Endothelial cell of umbilical vein (primary cell): ENCODE measurements around the gene IRF2. TPM values are rescaled to one million over a fixed set of nuclear protein-coding genes. Genes with fewer than 3 reads are reported as not detected.

ENCODE experiments used
- BruUV-seq: library from RNA; stranded (reverse); fragments of 400-500 nt; replicated peaks from 2 replicates; lab custom pipeline; 2021; lab: Mats Ljungman, UMichigan
- CTCF ChIA-PET: fragments of 300-600, 350-600 bp; sonication (Branson Sonifier 250); formaldehyde crosslinking; loops from one replicate; lab custom pipeline; 2021; ENCODE audit warnings: antibody characterized with exemption, inconsistent platforms; lab: Charles Lee
- POLR2A ChIA-PET: fragments of 300-600, 350-600 bp; sonication (Branson Sonifier 250); formaldehyde crosslinking; loops from one replicate; lab custom pipeline; 2021; ENCODE audit warnings: antibody characterized with exemption, inconsistent platforms; lab: Charles Lee
- DNase-seq: peaks from one replicate; pipeline ENCODE4 v3.0.0-alpha.2; 2011; ENCODE audit warnings: low read depth, low spot score
- FAIRE-seq: peaks from 2 replicates; lab custom pipeline; 2011; peaks lifted over from hg19 to GRCh38; lab: Jason Lieb, UNC
- H2AFZ ChIP-seq: 2 replicates; pipeline ENCODE4 v1.6.0; 2012; ENCODE audit warnings: low read depth, low read length, control low read depth, inconsistent platforms
- H3K27ac ChIP-seq: 2 replicates; pipeline ENCODE4 v1.5.1; 2011; ENCODE audit warnings: low read depth, mild to moderate bottlenecking, control low read depth, low read length, moderate library complexity; ENCODE audit not compliant: insufficient read depth
- H3K27me3 ChIP-seq, 2 experiments: 2 replicates each; pipeline versions ENCODE4 v1.6.0 to v1.6.1; 2011; ENCODE audit warnings: low read length in 2 of 2, mixed read lengths in 1 of 2; ENCODE audit not compliant: control insufficient read depth in 2 of 2, insufficient read depth in 2 of 2
- H3K36me3 ChIP-seq, 2 experiments: 2 replicates in 1 of 2; 3 replicates in 1 of 2; pipeline ENCODE4 v1.5.1; 2011; ENCODE audit warnings: low read length in 2 of 2, mild to moderate bottlenecking in 1 of 2, moderate library complexity in 1 of 2; ENCODE audit not compliant: control insufficient read depth in 2 of 2, insufficient read depth in 2 of 2; ENCODE audit errors: extremely low read depth in 1 of 2
- H3K4me1 ChIP-seq: 3 replicates; pipeline ENCODE4 v1.5.1; 2011; ENCODE audit warnings: mild to moderate bottlenecking, low read length; ENCODE audit not compliant: control insufficient read depth, insufficient read depth; ENCODE audit errors: extremely low read depth
- H3K4me2 ChIP-seq: 2 replicates; pipeline ENCODE4 v1.6.1; 2011; ENCODE audit warnings: low read length, control low read depth, mixed read lengths; ENCODE audit not compliant: insufficient read depth
- H3K4me3 ChIP-seq, 3 experiments: fragments of 200-600 bp in 1 of 3; sonication (generic), shearing (Covaris generic) in 1 of 3; replicated peaks in 1 of 3; 2 replicates each; pipeline ENCODE4 v1.5.1; 2011 to 2016; ENCODE audit warnings: control low read depth in 3 of 3, low read length in 3 of 3, mild to moderate bottlenecking in 2 of 3, inconsistent platforms in 1 of 3, low read depth in 1 of 3, moderate library complexity in 1 of 3; ENCODE audit not compliant: insufficient read depth in 1 of 3
- H3K79me2 ChIP-seq: 2 replicates; pipeline ENCODE4 v1.6.0; 2012; ENCODE audit warnings: low read length, inconsistent platforms; ENCODE audit not compliant: control insufficient read depth, insufficient read depth
- H3K9ac ChIP-seq: replicated peaks from 2 replicates; pipeline ENCODE3; 2011; ENCODE audit warnings: low read length, control low read depth; ENCODE audit not compliant: insufficient read depth; ENCODE audit errors: extremely low read depth
- H3K9me1 ChIP-seq: replicated peaks from 3 replicates; pipeline ENCODE4 v1.6.0; 2011; ENCODE audit warnings: mild to moderate bottlenecking, low read length; ENCODE audit not compliant: control insufficient read depth, insufficient read depth; ENCODE audit errors: extremely low read depth
- H3K9me3 ChIP-seq: replicated peaks from 2 replicates; pipeline ENCODE4 v1.5.1; 2012; ENCODE audit warnings: low read length, inconsistent platforms; ENCODE audit not compliant: control insufficient read depth, insufficient read depth
- H4K20me1 ChIP-seq: replicated peaks from 2 replicates; pipeline ENCODE3; 2011; ENCODE audit warnings: mild to moderate bottlenecking, low read length; ENCODE audit not compliant: control insufficient read depth, insufficient read depth; ENCODE audit errors: extremely low read depth
- CTCF ChIP-seq, 2 donors: IDR thresholded peaks; 1 replicate in 1 of 2; 2 replicates in 1 of 2; pipeline ENCODE4 v1.5.1; 2011; ENCODE audit warnings: low read length in 2 of 2, mild to moderate bottlenecking in 2 of 2, moderate library complexity in 2 of 2, control low read depth in 1 of 2, inconsistent platforms in 1 of 2, low read depth in 1 of 2; ENCODE audit not compliant: insufficient read depth in 1 of 2; ENCODE audit errors: extremely low read depth in 1 of 2
- EZH2 ChIP-seq: IDR thresholded peaks from 2 replicates; pipeline ENCODE4 v1.6.1; 2012; ENCODE audit warnings: borderline replicate concordance, low read depth, mild to moderate bottlenecking, moderate library complexity, low read length, inconsistent platforms; ENCODE audit not compliant: severe bottlenecking
- FOS ChIP-seq: IDR thresholded peaks from 2 replicates; pipeline ENCODE4 v1.6.1; 2011; ENCODE audit warnings: mild to moderate bottlenecking, low read length, moderate library complexity, borderline replicate concordance; ENCODE audit not compliant: insufficient read depth
- GATA2 ChIP-seq: IDR thresholded peaks from 2 replicates; pipeline ENCODE4 v1.7.0; 2011; ENCODE audit warnings: low read depth, mild to moderate bottlenecking, moderate library complexity, mixed read lengths, low read length; ENCODE audit not compliant: insufficient read length, insufficient read depth
- JUN ChIP-seq: IDR thresholded peaks from 2 replicates; pipeline ENCODE4 v1.6.1; 2011; ENCODE audit warnings: borderline replicate concordance, low read depth; ENCODE audit not compliant: insufficient read length, insufficient read depth
- MYC ChIP-seq: IDR thresholded peaks from one replicate; pipeline ENCODE4 v1.6.1; 2011; ENCODE audit warnings: mild to moderate bottlenecking, low read depth, low read length
- POLR2A ChIP-seq: IDR thresholded peaks from 2 replicates; pipeline ENCODE4 v1.6.1; 2012; ENCODE audit warnings: low read depth, mild to moderate bottlenecking, control low read depth, low read length
- POLR2AphosphoS5 ChIP-seq: IDR thresholded peaks from 2 replicates; pipeline ENCODE4 v1.6.1; 2012; ENCODE audit warnings: low read depth, mild to moderate bottlenecking, control low read depth, low read length, moderate library complexity; ENCODE audit not compliant: insufficient read depth
- dilution Hi-C: fragments of 300-500 bp; cut with MboI; formaldehyde crosslinking; loops from one replicate; pipeline ENCODE4 v1.15.0; 2019; ENCODE audit warnings: low sequenced_read_pairs; ENCODE audit not compliant: extremely low pct_ligation_motif_present
- intact Hi-C: fragments of 100-400 bp; cut with micrococcal nuclease; formaldehyde crosslinking; loops from one replicate; pipeline ENCODE4 v1.10.0; 2022
- polyA plus RNA-seq, 4 experiments: library from polyadenylated mRNA; depleted of rRNA in 3 of 4; stranded (reverse) in 3 of 4; unstranded in 1 of 4; fragments of >200 nt; gene quantifications; 2 replicates each; pipeline versions ENCODE4 v1.2.1 to v1.2.3, GENCODE V29; 2011 to 2012; ENCODE audit warnings: missing spikeins in 1 of 4
- total RNA-seq: library from RNA; stranded (reverse); gene quantifications from 2 replicates; pipeline ENCODE4 v1.2.3, GENCODE V29; 2021
- TF ChIP-seq, protein P1 (sequence below): IDR thresholded peaks from 2 replicates; pipeline ENCODE4 v1.6.1; 2011; ENCODE audit not compliant: insufficient read depth, insufficient read length

IRF2 gene
- total and polyA plus RNA-seq, 2 donors (not counting 3 experiments of a cell fraction or from before 2014, with no cell fraction given): 26.9 to 27.6 TPM

DNA sequence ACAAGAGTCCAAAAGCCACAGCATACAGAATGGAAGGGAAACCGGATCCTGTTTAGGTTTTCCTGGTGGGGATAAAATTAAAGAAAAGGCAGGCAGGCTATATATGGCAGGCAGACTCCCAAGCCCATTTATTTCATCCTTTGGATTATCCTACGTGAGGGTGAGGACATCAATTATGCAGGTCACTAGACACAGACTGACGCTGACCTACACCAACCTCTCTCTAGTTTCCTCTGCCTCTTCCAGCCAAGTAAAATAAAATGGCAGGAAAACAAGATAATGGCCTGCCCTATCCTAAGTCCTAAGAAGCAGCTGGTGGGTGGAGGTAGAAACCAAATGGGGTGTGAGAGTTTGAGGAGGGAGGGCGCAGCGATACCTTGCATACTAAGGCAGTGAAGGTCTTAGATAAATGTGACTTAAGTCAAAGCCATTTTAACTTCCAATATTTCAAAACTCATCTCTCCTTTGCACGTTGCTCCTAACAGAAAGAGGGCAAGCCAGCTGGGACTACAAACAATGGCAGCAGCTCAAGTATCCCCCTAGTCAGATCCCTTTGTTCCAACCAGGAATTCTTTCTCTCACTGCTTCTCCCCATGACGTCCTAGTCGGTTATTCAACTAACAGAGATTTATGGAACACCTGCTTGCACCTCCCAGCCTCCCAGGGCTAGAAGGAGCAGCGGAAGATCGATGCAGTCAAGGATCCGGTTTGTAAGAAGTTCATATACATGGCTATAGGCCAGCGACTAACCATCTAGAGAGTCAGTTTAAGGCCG is 72.8 kb downstream of the IRF2 start:
- H3K9me1 ChIP-seq: no peaks in the 10 kb centered on the region
- H2AFZ ChIP-seq: no peak overlapping the region
- no peak for TF ChIP-seq POLR2A
- no peak for TF ChIP-seq CTCF (IDR thresholded peaks at IDR 0.05; ENCODE audit: extremely low read depth in 1 of 2, insufficient read depth in 1 of 2, low read depth in 1 of 2, low read length in 2 of 2)
- TF ChIP-seq FOS: no peak
- no peak for TF ChIP-seq JUN
- no peak for TF ChIP-seq EZH2
- no peak for TF ChIP-seq GATA2
- TF ChIP-seq POLR2AphosphoS5: no peak
- TF ChIP-seq MYC: no peak
- TF ChIP-seq, protein P1, sequence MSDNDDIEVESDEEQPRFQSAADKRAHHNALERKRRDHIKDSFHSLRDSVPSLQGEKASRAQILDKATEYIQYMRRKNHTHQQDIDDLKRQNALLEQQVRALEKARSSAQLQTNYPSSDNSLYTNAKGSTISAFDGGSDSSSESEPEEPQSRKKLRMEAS: no peak
- BruUV-seq: no TSS peak
- no peak overlapping the region for H3K4me2 ChIP-seq
- peaks cover 7 to 16% of the 10 kb centered on the region in 2 experiments for H3K36me3 ChIP-seq
- peaks cover 15% of the 10 kb centered on the region for H3K4me1 ChIP-seq
- H3K79me2 ChIP-seq: no peaks in the 10 kb centered on the region
- peak; percentile 21 for FAIRE-seq
- POLR2A ChIA-PET: no interaction called here
- H3K9me3 ChIP-seq: no peaks in the 10 kb centered on the region
- dilution Hi-C loops (no loop called here), intact Hi-C loops (no loop called here)
- H3K9ac ChIP-seq: no peak overlapping the region
- H3K27me3 ChIP-seq: no peaks in the 10 kb centered on the region
- H3K27ac ChIP-seq: peak overlapping the region; percentile 13
- H3K4me3 ChIP-seq: no peak overlapping the region
- H4K20me1 ChIP-seq: no peaks in the 10 kb centered on the region
- CTCF ChIA-PET: interaction anchor here (2.3 kb wide), 1 partner anchor 137 kb away, joined by 9 read pairs; no protein-coding TSS in a partner anchor
- peak; percentile 73 for DNase-seq
